K562 (cell line): Measurements from ENCODE around the gene CLIC1. TPM values are rescaled to one million over a fixed set of nuclear protein-coding genes. Genes with fewer than 3 reads are reported as not detected.

Source experiments
- BHLHE40 ChIP-seq: IDR thresholded peaks from 2 replicates; pipeline ENCODE4 v1.6.1; 2011; ENCODE audit warnings: low read length, improper control_type of control experiment
- GTF2F1 ChIP-seq: IDR thresholded peaks from 2 replicates; pipeline ENCODE4 v1.6.1; 2011; ENCODE audit warnings: low read depth, low read length, improper control_type of control experiment
- HNRNPUL1 ChIP-seq: fragments of 200-400 bp; formaldehyde crosslinking; IDR thresholded peaks from 2 replicates; pipeline ENCODE4 v1.6.1; 2017; ENCODE audit warnings: low read length
- HOXB6 ChIP-seq: fragments of 250-450 bp; sonication (Bioruptor Pico); IDR thresholded peaks from 2 replicates; pipeline ENCODE4 v1.5.1; 2022; ENCODE audit warnings: mild to moderate bottlenecking, borderline replicate concordance
- KHSRP ChIP-seq: fragments of 450-650 bp; IDR thresholded peaks from 2 replicates; pipeline ENCODE4 v1.6.1; 2017
- MAFK ChIP-seq: IDR thresholded peaks from 2 replicates; pipeline ENCODE4 v1.6.1; 2011; ENCODE audit warnings: low read length, improper control_type of control experiment
- NONO ChIP-seq, 2 experiments: fragments of 200-400 bp in 1 of 2; fragments of 450-650 bp in 1 of 2; formaldehyde crosslinking in 1 of 2; IDR thresholded peaks; 2 replicates each; pipeline ENCODE4 v1.6.1; 2017; ENCODE audit warnings: low read depth in 2 of 2, mild to moderate bottlenecking in 2 of 2, moderate library complexity in 2 of 2, low read length in 1 of 2
- PCBP2 ChIP-seq: fragments of 200-400 bp; formaldehyde crosslinking; IDR thresholded peaks from 2 replicates; pipeline ENCODE4 v1.6.1; 2018; ENCODE audit warnings: low read length, low read depth, mild to moderate bottlenecking, moderate library complexity; ENCODE audit not compliant: poor library complexity, severe bottlenecking
- TAL1 ChIP-seq: fragments of 450-650 bp; IDR thresholded peaks from 2 replicates; pipeline ENCODE4 v1.6.1; 2016; ENCODE audit warnings: mild to moderate bottlenecking
- TGIF2 ChIP-seq: sonication (generic); formaldehyde crosslinking; IDR thresholded peaks from 2 replicates; pipeline ENCODE4 v1.8.1; 2022; ENCODE audit warnings: mild to moderate bottlenecking, missing genetic modification reagents, moderate library complexity
- ZNF274 ChIP-seq: IDR thresholded peaks from 2 replicates; pipeline ENCODE4 v1.6.1; 2011; ENCODE audit warnings: low read depth, mild to moderate bottlenecking, low read length, moderate library complexity, borderline replicate concordance
- ZNF316 ChIP-seq: fragments of 450-650 bp; IDR thresholded peaks from 2 replicates; pipeline ENCODE4 v1.6.1; 2016
- ZNF592 ChIP-seq: fragments of 450-650 bp; IDR thresholded peaks from 2 replicates; pipeline ENCODE4 v1.6.1; 2017; ENCODE audit warnings: antibody characterized with exemption, mild to moderate bottlenecking
- ZNF76 ChIP-seq: fragments of 250-450 bp; sonication (Bioruptor Pico); IDR thresholded peaks from 2 replicates; pipeline ENCODE4 v1.4.0; 2020; ENCODE audit warnings: mild to moderate bottlenecking, moderate library complexity, borderline replicate concordance
- polyA plus RNA-seq, 8 experiments: library from polyadenylated mRNA; depleted of rRNA in 4 of 8; stranded (reverse) in 5 of 8; unstranded in 3 of 8; fragments of >200 nt; fragmentation: Nextera tagmentation in 2 of 8; fragmentation: Illumina TruSeq in 1 of 8; extraction: Ambion mirVana in 2 of 8; extraction: Trizol in 1 of 8; gene quantifications; 2 replicates each; pipeline versions ENCODE4 v1.2.1 to v1.2.3, GENCODE V29; 2011 to 2014; ENCODE audit warnings: inconsistent platforms in 1 of 8, missing spikeins in 1 of 8
- total RNA-seq, 7 experiments: library from RNA; depleted of rRNA in 6 of 7; stranded (reverse); fragments of >200 nt in 6 of 7; fragmentation: Illumina TruSeq in 2 of 7; extraction: Trizol in 2 of 7; gene quantifications; 2 replicates each; pipeline versions ENCODE4 v1.2.1 to v1.2.3, GENCODE V29; 2011 to 2021; ENCODE audit warnings: low replicate concordance in 1 of 7
- TF ChIP-seq, protein P1 (sequence below): fragments of 200-800 bp; sonication (Bioruptor generic); IDR thresholded peaks from 2 replicates; pipeline ENCODE4 v1.6.1; 2017; ENCODE audit warnings: missing genetic modification characterization, missing compliant biosample characterization
- TF ChIP-seq, protein P2 (sequence below): fragments of 250-450 bp; sonication (Bioruptor Pico); IDR thresholded peaks from 2 replicates; pipeline ENCODE4 v1.8.0; 2021; ENCODE audit warnings: moderate library complexity, mild to moderate bottlenecking, inconsistent platforms

The CLIC1 gene
- total and polyA plus RNA-seq, 9 of the 15 experiments (the other 6 are each of a cell fraction or from before 2014, with no cell fraction given) = 1,267 to 2,419 (median 1,808) TPM

GRCh38 chr6:31690231-31691077 lies 45.9 kb downstream of the CLIC1 start (continued):
- TF ChIP-seq, protein P1, sequence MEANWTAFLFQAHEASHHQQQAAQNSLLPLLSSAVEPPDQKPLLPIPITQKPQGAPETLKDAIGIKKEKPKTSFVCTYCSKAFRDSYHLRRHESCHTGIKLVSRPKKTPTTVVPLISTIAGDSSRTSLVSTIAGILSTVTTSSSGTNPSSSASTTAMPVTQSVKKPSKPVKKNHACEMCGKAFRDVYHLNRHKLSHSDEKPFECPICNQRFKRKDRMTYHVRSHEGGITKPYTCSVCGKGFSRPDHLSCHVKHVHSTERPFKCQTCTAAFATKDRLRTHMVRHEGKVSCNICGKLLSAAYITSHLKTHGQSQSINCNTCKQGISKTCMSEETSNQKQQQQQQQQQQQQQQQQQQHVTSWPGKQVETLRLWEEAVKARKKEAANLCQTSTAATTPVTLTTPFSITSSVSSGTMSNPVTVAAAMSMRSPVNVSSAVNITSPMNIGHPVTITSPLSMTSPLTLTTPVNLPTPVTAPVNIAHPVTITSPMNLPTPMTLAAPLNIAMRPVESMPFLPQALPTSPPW (CRISPR knock-in tag) = peak; percentile 70
- 0 out of 2 replicates have a peak, but pooled peaks have one; percentile 28 for TF ChIP-seq HOXB6 (CRISPR knock-in tag)
- no peak for TF ChIP-seq PCBP2
- no peak for TF ChIP-seq NONO (IDR thresholded peaks at IDR 0.05; ENCODE audit: low read depth in 2 of 2, low read length in 1 of 2)
- TF ChIP-seq ZNF274 = no peak
- no peak for TF ChIP-seq GTF2F1
- peak; percentile 91 for TF ChIP-seq TAL1
- TF ChIP-seq HNRNPUL1 = peak; percentile 36; the same call in 1 of the 2 replicates
- peak; percentile 55; the same call in 1 of the 2 replicates for TF ChIP-seq MAFK
- TF ChIP-seq KHSRP = 0 out of 2 replicates have a peak, but pooled peaks have one; percentile 47
- no peak for TF ChIP-seq ZNF76 (CRISPR knock-in tag)
- TF ChIP-seq TGIF2 (CRISPR knock-in tag) = no peak
- peak; percentile 80 for TF ChIP-seq ZNF592
- TF ChIP-seq, protein P2, sequence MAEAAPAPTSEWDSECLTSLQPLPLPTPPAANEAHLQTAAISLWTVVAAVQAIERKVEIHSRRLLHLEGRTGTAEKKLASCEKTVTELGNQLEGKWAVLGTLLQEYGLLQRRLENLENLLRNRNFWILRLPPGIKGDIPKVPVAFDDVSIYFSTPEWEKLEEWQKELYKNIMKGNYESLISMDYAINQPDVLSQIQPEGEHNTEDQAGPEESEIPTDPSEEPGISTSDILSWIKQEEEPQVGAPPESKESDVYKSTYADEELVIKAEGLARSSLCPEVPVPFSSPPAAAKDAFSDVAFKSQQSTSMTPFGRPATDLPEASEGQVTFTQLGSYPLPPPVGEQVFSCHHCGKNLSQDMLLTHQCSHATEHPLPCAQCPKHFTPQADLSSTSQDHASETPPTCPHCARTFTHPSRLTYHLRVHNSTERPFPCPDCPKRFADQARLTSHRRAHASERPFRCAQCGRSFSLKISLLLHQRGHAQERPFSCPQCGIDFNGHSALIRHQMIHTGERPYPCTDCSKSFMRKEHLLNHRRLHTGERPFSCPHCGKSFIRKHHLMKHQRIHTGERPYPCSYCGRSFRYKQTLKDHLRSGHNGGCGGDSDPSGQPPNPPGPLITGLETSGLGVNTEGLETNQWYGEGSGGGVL (CRISPR knock-in tag) = no peak
- TF ChIP-seq ZNF316 = peak; percentile 85
- no peak; the same call in 1 of the 2 replicates for TF ChIP-seq BHLHE40
